Medulla oblongata (tissue), 1 donor: ENCODE results near the gene PDHX.

Source experiments
- DNase-seq: peaks from one replicate; pipeline ENCODE4 v3.0.0-alpha.2; 2015; ENCODE audit errors: extremely low spot score

The PDHX gene

DNA sequence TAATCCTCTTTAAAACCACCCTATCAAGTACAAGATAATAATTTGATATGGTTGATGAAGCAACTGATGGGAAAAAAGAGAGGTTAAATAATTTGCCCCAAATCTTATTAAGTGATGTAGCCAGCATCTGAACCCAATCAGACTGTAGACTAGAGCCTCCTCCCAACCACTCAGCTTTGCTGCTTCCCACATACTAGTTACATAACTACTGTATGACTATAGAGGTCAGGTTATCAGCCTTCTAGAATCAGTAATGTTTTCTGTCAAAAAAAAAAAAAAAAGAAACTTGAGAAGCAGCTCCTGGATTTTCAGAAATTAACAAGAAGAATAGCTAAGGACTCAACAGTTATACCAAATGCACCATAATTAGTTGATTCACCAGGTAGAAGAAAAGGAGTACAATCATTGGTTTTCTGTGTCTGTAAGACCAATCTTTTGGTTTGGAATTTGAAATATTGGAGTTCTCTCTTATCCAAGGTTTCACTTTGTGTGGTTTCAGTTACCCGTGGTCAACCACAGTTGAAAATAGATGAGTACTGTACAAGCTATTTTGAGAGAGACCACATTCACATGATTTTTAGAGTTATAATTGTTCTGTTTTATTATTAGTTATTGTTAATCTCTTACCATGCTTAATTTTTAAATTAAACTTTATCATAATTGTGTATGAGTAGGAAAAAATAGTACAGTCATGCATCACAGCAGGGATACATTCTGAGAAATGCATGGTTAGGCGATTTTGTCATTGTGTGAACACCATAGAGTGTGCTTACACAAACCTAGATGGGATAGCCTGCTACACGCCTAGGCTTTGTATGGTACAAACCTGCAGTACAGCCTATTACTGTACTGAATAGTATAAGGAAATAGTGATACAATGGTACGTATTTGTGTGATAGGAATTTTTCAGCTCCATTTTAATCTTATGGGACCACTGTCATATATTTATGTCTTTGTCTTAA is 72.2 kb downstream of the PDHX start:
- no peak for DNase-seq

DNA sequence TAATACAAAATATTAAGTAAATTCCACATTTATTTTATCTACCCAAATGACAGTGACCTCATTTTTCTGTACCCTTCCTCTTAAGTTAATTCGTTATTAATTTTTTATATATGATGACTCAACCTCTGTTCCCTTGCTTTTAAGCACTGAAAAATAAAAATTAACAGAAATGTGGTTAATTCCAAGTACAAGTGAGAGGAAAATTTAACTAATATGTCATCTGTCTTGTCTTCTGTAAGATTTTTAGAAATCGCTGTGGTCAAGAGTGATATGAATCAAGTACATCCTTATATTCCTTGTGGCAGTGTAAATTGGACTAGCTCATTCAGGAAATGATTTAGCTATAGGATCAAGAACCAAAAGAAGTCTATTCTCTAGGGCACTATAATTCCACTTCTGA is 74.5 kb downstream of the PDHX start:
- DNase-seq = no peak

DNA sequence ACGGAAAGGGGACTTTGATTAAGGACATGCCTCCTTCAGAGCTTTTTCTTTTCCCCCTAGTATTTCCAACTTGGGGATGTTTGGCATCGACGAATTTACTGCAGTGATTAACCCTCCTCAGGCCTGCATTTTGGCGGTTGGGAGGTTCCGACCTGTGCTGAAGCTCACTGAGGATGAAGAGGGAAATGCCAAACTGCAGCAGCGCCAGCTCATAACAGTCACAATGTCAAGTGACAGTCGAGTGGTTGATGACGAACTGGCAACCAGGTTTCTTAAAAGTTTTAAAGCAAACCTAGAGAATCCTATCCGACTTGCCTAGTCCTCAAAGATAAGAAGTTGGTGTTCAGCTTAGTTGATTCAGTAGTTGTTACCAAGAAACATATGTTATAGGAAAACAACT is 78.4 kb downstream of the PDHX start:
- no peak for DNase-seq

DNA sequence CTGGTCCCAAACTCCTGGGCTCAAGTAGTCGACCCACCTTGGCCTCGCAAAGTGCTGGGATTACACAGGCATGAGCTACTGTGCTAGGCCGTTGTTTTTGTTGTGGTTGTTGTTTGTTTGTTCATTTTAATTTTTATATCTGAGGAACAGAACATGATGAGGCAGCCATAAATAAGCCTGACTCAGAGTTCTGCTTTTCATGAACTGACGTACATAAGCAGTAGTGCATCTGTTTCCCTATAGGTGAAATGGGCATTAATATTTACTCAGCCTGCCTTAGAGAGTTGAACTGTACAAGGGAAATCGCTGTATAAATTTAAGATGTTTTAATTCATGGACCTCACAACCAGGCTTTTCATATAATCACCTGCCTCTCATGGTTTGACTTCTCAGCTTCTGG is 80.5 kb downstream of the PDHX start:
- DNase-seq = no peak

DNA sequence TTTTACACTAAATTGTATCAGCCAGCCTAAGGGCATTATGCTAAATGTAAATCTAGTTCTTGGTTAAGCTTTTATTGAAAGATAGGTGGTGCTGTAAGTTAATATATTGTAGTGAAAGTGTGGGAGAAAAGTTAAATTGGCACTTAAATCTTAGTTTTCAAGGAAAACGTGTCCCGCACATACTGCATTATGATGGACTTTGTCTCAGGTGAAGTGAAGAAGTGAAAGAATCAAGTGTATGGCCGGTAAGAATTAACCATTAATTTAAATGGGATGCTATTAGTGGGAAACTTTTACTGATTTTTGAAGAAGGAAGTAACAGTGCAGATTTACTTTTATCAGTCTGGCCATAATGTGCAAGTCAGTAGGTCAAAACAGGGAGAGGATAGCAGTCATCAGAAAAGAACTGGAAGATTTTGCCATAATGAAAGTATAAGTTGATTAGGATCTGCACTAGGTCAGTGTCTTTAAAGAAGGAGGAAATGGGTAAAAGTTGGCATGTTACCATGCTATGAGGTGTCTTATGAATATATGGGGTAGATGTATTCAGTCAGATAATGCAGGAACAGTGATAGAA is 81.6 kb downstream of the PDHX start:
- DNase-seq = peak; percentile 45

DNA sequence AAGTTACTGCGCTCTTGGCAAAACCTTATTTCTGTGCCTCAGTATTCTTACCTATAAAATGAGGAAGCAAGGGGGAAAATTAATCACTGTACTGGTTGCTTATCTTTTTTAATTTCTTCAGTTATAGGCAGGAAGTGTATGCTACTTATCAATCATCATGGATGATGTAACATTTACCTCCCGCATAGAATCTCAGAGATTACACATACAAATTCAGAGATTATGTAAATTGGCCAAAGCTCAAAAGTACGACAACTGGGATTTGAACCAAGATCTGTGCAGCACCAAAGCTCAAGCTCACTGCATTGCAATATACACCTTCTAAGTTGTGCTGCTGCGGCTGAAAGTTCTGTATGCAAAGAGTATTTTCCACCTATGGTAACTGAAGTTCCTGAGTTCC is 83.0 kb downstream of the PDHX start:
- DNase-seq = no peak

DNA sequence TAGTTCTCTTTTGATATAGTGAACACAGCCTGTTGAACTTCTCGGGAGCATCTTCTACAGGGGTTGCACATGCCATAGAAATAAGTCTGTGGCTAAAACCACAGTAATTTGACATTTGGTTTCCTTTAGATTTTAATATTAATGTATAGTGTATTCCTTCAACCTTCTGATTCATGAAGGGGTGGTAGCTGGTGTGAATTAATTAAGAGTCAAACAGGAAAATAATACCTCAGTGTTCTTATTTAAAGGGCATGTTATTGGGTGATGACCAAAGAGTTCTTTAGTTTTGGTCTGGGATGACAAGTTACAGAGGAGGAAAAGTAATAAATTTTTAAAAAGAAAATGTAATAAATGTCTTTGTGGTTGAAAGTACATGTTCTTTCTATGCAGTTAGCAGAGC is 86.8 kb downstream of the PDHX start:
- DNase-seq = no peak

DNA sequence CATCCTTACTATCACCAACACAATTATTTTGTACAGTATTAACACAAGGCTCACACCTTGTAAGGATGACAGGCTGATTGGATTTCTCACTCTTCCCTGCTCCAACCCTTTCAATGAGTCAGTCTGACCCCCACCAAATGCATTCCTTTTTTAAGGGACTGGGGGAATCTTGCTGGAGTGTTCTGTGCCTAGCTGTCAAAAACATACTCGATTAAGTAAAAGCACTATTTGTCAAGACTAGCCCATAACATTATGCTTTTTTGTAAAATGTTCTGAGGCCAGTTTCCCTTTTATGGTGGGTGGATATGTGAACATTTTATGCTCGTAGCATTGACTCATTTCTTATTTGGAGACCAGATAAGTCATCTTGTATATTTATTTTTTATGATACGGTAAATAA is 87.2 kb downstream of the PDHX start:
- DNase-seq = no peak

DNA sequence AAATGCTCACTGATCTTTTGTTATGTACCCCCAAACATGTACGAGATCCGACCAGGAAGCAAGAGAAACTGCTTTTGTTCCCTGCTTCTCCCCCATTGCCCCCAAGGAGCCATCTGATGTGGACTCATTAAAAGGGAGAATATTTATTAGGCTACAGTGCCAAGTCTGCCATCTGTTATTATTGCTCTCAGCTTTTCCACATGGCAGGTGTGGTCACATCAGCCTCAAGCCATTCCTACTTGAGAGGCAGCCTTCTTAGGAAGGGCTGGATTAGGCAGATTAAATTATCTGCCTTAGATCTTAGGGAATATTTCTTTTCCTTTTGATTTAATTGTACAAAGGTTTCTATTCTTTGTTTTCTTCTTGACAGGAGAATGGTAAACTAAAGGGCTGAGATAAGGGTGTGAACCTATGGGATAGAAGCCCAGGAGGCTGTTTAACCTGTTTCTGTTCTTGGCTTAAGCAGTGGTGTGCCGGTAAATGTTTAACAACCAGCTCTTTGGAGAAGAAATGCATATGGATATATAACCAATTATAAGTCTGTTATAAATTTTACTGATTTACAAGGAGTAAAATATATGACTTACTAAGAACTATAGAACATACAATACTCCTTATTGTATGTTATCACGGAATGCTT is 88.8 kb downstream of the PDHX start:
- DNase-seq = no peak

DNA sequence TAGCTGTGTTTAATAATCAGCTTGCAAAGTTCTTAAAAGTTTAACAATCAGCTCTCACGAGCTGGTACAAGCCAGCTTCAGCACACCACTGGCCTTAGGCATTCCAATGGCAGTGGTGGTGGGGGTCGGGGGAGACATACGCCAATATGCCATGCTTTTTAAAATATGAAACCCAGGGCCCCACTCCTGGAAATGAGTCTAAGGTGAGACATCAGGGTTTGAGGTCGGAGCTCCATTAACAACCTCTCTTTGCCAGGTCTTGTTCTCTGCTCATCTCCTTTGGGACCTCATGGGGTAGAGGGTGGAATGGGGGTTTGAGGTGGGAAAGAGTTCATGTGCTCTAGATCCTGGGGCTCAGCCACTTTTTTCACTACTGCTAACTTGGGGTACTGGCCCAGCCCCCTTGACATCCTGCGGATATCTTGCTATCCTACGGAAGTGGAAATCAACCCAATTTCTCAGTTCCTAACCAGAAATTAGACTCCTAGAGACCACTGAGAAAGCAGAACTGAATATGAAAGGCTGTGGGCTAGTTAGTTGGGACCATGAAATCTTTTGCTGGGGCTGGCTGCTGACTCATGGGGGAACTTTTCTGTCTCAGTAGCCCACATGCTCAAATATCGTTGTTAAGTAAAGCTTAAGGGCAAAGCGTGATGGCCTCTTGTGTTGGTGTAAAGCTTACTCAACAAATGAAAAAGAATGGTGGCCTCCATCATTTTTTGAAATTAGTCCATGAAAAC is 90.1 kb downstream of the PDHX start:
- DNase-seq = no peak

DNA sequence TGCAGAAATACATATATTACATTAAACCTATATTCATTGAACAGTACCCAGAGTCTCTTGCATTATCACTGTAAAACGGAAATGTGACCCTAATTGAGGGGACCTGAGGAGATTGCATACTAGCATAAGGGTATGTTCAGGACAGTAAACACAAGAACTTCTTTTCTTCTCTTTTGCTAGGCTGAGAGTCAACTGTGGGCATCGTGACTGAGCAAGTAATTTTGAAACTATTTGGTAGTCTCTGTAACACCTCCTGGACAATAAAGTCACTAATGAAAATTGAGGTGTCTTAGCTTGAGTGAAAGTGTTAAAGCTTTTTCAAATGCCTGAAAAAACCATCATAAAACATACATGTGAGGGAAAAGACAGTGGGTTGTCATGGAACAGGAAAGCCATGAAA is 90.9 kb downstream of the PDHX start:
- no peak for DNase-seq

DNA sequence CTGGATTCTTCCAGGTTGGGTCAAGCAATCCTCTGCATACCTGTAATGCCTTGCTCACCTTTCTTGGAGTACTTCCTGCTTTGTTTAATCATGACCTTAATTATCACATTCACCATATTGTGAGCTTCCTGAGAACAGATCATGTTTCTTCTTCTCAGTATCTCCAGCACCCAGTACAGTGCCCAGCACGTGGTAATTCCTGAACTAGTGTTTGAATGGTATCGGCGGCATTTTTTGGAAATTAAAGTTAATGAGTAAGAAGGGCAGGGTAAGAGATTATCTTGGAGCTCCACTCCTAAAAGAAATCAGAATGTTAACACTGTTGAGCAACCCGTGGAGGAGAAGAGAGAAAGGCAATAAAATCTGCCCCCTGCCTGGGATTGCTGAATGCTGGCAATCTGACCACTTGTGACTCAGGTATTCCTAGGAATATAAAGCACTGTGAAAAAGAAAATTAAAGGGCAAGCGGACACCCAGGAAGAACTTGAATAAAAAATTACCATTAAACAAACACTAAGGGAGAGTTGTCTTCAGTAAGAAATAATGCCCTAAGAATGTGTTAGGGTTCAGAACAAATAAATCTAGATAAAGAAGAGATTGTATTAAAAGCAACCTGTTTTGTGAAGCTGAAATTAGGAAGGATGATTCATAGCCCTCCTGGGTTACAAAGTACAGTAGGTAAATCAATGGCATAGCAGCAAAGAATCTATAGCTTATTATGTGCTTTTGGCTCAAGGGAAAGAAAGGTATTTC is 92.9 kb downstream of the PDHX start:
- no peak for DNase-seq

DNA sequence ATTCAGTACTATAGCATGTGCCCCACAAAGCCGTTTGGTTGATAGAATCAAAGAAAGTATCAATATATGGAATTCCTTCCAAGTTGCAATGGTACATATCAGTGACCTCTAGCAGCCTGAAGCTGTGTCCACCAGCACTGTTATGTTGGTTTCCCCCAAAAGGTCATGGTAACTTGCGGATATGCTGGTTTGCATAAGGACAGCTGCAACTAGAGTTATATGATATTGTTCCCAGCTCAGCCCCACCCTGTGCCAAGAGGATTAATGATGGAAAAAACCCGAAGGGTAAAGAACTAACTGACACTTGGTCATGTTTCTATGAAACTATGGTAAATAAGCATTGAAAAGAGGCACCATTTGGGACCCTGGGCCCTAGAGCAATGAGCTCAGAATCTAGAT is 93.5 kb downstream of the PDHX start:
- DNase-seq = no peak

DNA sequence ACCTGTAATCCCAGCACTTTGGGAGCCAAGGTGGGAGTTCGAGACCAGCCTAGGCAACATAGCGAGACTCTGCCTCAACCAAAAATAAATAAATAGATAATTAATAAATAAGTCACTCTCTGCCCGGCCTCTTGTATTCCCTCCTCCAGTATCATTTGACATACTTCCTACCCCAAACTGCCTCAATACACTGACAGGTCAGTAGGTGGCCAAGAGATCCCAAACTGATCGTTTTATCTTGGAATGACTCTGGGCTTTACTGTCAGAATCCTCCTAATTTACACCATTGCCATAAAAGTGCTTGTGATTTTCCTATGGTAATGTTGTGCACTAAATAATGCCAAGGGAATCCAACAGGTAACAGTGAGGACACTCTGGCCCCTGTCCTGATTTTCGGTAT is 94.2 kb downstream of the PDHX start:
- no peak for DNase-seq

DNA sequence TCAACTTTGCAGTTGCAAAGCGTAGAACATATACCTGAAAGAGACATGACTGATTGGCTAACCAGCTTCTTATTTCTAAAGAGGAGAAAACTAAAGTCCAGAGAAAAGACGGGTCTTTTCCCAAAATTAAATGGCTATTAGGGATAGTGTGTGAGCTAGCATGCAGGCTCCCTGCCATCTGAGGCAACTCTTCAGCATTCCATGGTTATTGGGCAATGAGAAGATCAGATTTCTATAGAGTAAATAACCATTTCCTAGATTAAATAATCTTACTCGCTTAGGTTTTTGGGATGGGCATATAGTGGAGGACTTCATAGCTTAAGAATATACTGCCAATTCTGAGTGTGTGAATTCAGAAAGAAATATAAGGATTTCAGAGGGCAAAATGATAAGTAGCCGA is 95.0 kb downstream of the PDHX start:
- DNase-seq = no peak

DNA sequence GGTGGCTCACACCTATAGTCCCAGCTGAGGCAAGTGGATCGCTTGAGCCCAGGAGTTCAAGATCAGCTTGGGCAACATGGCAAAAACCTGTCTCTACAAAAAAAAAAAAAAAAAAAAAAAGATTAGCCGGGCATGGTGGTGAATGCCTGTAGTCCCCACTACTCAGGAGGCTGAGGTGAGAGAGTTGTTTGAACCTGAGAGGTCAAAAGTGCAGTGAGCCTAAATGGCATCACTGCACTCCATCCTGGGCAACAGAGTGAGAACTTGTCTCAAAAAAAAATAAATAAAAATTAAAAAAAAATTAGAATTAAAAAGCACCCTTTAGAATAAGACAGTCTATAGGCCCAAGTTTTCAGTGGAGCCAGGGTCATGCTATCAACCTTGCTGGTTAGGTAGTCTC is 95.5 kb downstream of the PDHX start:
- DNase-seq = no peak

DNA sequence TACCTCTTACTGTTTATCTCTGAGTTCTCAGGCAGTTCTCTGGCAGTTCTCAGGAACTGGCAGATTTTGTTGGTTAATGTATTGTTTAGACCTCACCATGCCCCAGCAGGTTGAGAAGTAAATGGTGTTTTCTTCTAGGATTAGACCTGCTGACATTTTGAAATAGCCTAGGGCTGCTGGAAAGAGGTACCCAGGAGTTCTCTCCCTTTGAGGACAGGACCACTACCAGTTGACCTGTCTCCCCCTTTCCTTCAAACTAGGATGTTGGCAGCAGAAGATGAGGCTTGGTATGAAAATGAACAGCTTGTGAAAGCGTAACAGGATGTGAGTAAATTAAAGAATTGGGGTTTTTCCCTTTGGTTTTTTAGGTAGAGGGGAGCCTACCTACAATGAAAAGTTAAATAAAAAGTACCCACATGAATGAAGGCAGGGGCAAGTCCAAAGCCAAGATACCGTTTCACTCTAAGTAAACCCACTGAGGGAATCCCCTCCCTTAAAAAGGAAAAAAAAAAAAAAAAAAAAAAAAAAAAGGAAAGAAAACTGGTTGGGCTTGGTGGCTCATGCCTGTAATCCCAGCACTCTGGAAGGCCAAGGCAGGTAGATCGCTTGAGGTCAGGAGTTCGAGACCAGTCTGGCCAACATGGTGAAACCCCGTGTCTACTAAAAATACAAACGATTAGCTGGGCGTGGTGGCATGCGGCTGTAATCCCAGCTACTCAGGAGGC is 96.2 kb downstream of the PDHX start:
- DNase-seq = no peak

DNA sequence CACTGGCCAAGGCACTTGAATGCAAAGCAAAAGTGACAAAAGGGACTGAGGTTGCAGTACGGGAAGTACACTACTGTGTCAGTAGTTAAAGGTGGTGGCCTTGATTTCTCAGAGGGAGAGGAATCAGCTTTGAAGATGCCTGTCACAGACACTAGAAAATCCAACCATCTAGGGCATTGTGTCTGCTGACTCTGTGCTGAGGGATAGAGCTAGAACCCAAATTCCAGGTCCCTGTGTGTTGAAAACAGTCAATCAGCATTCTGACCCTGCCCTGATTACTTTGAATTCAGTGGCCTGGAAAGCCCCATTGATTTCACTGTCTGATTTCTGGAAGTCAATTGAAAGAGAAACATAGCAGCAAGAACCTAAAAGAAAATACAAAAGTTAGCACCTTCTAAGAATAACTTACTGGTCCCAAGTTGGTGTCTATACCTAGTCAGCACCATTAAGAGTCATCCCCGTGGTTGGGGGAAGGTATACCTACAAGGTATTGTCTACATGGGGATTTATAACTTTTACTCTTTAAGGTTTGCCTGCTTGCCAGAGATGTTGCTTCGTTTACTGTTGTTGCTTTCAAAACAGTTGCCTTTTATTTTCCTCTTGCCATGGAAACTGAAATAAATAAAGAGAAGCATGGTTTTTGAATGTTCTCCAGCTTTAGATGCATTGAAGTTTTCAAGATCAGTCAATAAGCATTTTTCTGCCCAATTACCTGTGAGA is 97.3 kb downstream of the PDHX start:
- DNase-seq = no peak

DNA sequence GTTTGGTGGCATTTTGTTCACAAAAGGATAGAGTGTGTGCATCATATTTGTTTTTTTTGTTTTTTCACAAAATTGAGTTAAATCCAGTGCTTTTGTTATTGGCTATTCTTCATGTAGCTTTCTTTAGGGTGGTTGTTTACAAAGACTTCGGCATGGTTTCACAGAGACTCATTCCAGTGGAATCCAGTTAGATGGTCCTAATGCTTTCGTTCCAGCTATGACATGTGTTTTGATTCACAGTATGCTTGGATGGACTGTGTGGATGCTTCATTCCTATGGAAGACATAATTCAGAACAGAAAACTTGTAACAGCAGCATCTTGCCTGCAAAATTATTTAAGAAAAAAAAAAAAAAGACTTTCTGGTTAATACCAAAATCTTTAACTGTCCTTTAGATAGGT is 97.9 kb downstream of the PDHX start:
- DNase-seq = no peak
